SJCRH30 (cell line): Measurements from ENCODE around the gene LSM2. TPM values are rescaled to one million over a fixed set of nuclear protein-coding genes. Genes with fewer than 3 reads are reported as not detected.

Experiments used
- DNase-seq, 2 experiments: peaks; one replicate each; pipeline ENCODE4 v3.0.0-alpha.2; 2015 to 2020
- H3K27ac ChIP-seq: fragments of 250-450 bp; sonication (Bioruptor Pico); 2 replicates; pipeline ENCODE4 v1.5.1; 2020; ENCODE audit warnings: mild to moderate bottlenecking, moderate library complexity
- H3K27me3 ChIP-seq: fragments of 250-450 bp; sonication (Bioruptor Pico); 2 replicates; pipeline ENCODE4 v1.5.1; 2020; ENCODE audit warnings: mild to moderate bottlenecking, moderate library complexity
- H3K36me3 ChIP-seq: fragments of 250-450 bp; sonication (Bioruptor Pico); 2 replicates; pipeline ENCODE4 v1.5.1; 2020; ENCODE audit warnings: mild to moderate bottlenecking, moderate library complexity
- H3K4me1 ChIP-seq: fragments of 250-450 bp; sonication (Bioruptor Pico); 2 replicates; pipeline ENCODE4 v1.5.1; 2020; ENCODE audit warnings: mild to moderate bottlenecking, moderate library complexity
- H3K4me3 ChIP-seq: fragments of 250-450 bp; sonication (Bioruptor Pico); 2 replicates; pipeline ENCODE4 v1.5.1; 2020; ENCODE audit warnings: mild to moderate bottlenecking, moderate library complexity
- H3K9me3 ChIP-seq: fragments of 250-450 bp; sonication (Bioruptor Pico); replicated peaks from 2 replicates; pipeline ENCODE4 v1.5.1; 2020; ENCODE audit warnings: mild to moderate bottlenecking, moderate library complexity
- total RNA-seq: library from RNA; depleted of rRNA; stranded (reverse); fragments of >200 nt; shearing (Covaris generic); gene quantifications from 2 replicates; pipeline ENCODE4 v1.2.3, GENCODE V29; 2014

LSM2 gene
- total RNA-seq, 1 experiment from 2014 or later = 90.1 TPM

GRCh38 chr6:31778999-31779885, 27.5 kb downstream of the LSM2 start:
- Histone ChIP-seq H3K4me3 (no peak overlapping the region), H3K27ac (no peak overlapping the region), H3K36me3 (peaks cover 26% of the 10 kb centered on the region), H3K4me1 (peaks cover 3% of the 10 kb centered on the region; the same call in 1 of the 2 replicates), H3K9me3 (no peaks in the 10 kb centered on the region), H3K27me3 (no peaks in the 10 kb centered on the region)
- DNase-seq = no peak

- Histone ChIP-seq H3K4me1 (peaks cover 3% of the 10 kb centered on the region; the same call in 1 of the 2 replicates), H3K9me3 (no peaks in the 10 kb centered on the region), H3K27me3 (no peaks in the 10 kb centered on the region), H3K36me3 (peaks cover 22% of the 10 kb centered on the region), H3K4me3 (no peak overlapping the region), H3K27ac (no peak overlapping the region)
- no peak for DNase-seq
These were observed 28.6 kb downstream of the LSM2 start for GRCh38 chr6:31778193-31778592.

GRCh38 chr6:31777667-31778050, 29.1 kb downstream of the LSM2 start:
- H3K9me3 ChIP-seq = no peaks in the 10 kb centered on the region
- peaks cover 18% of the 10 kb centered on the region for H3K36me3 ChIP-seq
- no peak overlapping the region for H3K27ac ChIP-seq
- no peak for DNase-seq
- no peaks in the 10 kb centered on the region for H3K27me3 ChIP-seq
- H3K4me1 ChIP-seq = peaks cover 3% of the 10 kb centered on the region; the same call in 1 of the 2 replicates
- H3K4me3 ChIP-seq = no peak overlapping the region

- H3K27ac ChIP-seq = no peak within 1 kb of the TSS
- peaks cover 3% of the 10 kb centered on the region; the same call in 1 of the 2 replicates for H3K4me1 ChIP-seq
- H3K4me3 ChIP-seq = no peak within 1 kb of the TSS
- no peaks in the 10 kb centered on the region for H3K27me3 ChIP-seq
- no peaks in the 10 kb centered on the region for H3K9me3 ChIP-seq
- peak; percentile 45 to 51 for DNase-seq
- peaks cover 15% of the 10 kb centered on the region for H3K36me3 ChIP-seq
These were observed 29.6 kb downstream of the LSM2 start, which contains the start of gene VWA7 for GRCh38 chr6:31776989-31777666. Gene VWA7 (minus strand): TSS chr6:31777328. CDS start chr6:31776779, 549 bp downstream.

GRCh38 chr6:31776485-31776988, 30.2 kb downstream of the LSM2 start:
- Histone ChIP-seq H3K27ac (no peak overlapping the region), H3K36me3 (peaks cover 15% of the 10 kb centered on the region), H3K4me1 (peaks cover 3% of the 10 kb centered on the region; the same call in 1 of the 2 replicates), H3K27me3 (no peaks in the 10 kb centered on the region), H3K9me3 (no peaks in the 10 kb centered on the region), H3K4me3 (no peak overlapping the region)
- no peak for DNase-seq

GRCh38 chr6:31775633-31776484, 30.9 kb downstream of the LSM2 start:
- Histone ChIP-seq H3K36me3 (peaks cover 10% of the 10 kb centered on the region), H3K9me3 (no peaks in the 10 kb centered on the region), H3K4me3 (no peak overlapping the region), H3K27me3 (no peaks in the 10 kb centered on the region), H3K27ac (no peak overlapping the region), H3K4me1 (peaks cover 3% of the 10 kb centered on the region; the same call in 1 of the 2 replicates)
- DNase-seq = no peak

- peaks cover 3% of the 10 kb centered on the region for H3K36me3 ChIP-seq
- no peak overlapping the region for H3K27ac ChIP-seq
- no peaks in the 10 kb centered on the region for H3K9me3 ChIP-seq
- H3K4me1 ChIP-seq = peaks cover 3% of the 10 kb centered on the region; the same call in 1 of the 2 replicates
- DNase-seq = no peak
- no peak overlapping the region for H3K4me3 ChIP-seq
- H3K27me3 ChIP-seq = no peaks in the 10 kb centered on the region
These were observed 31.6 kb downstream of the LSM2 start for GRCh38 chr6:31775184-31775583.

GRCh38 chr6:31771992-31772358, 34.8 kb downstream of the LSM2 start:
- no peaks in the 10 kb centered on the region for H3K27me3 ChIP-seq
- no peak overlapping the region for H3K27ac ChIP-seq
- no peaks in the 10 kb centered on the region for H3K36me3 ChIP-seq
- no peaks in the 10 kb centered on the region for H3K9me3 ChIP-seq
- no peak overlapping the region for H3K4me3 ChIP-seq
- no peak for DNase-seq
- peaks cover 2% of the 10 kb centered on the region; the same call in 1 of the 2 replicates for H3K4me1 ChIP-seq

GRCh38 chr6:31770860-31771259, 35.9 kb downstream of the LSM2 start:
- DNase-seq = no peak
- Histone ChIP-seq H3K4me3 (no peak overlapping the region), H3K27ac (no peak overlapping the region), H3K9me3 (no peaks in the 10 kb centered on the region), H3K36me3 (no peaks in the 10 kb centered on the region), H3K27me3 (no peaks in the 10 kb centered on the region), H3K4me1 (no peaks in the 10 kb centered on the region)

GRCh38 chr6:31769684-31770371, 36.9 kb downstream of the LSM2 start:
- no peaks in the 10 kb centered on the region for H3K9me3 ChIP-seq
- no peak overlapping the region for H3K27ac ChIP-seq
- H3K4me3 ChIP-seq = no peak overlapping the region
- DNase-seq = peak; percentile 68 to 80
- H3K36me3 ChIP-seq = no peaks in the 10 kb centered on the region
- H3K27me3 ChIP-seq = no peaks in the 10 kb centered on the region
- H3K4me1 ChIP-seq = no peaks in the 10 kb centered on the region

GRCh38 chr6:31768363-31769257, 38.2 kb downstream of the LSM2 start:
- Histone ChIP-seq H3K9me3 (no peaks in the 10 kb centered on the region), H3K27me3 (no peaks in the 10 kb centered on the region), H3K4me1 (no peaks in the 10 kb centered on the region), H3K36me3 (no peaks in the 10 kb centered on the region), H3K27ac (no peak overlapping the region), H3K4me3 (no peak overlapping the region)
- no peak for DNase-seq

- Histone ChIP-seq H3K9me3 (no peaks in the 10 kb centered on the region), H3K27ac (no peak overlapping the region), H3K36me3 (no peaks in the 10 kb centered on the region), H3K4me1 (peaks cover 4% of the 10 kb centered on the region; the same call in 1 of the 2 replicates), H3K4me3 (no peak overlapping the region), H3K27me3 (no peaks in the 10 kb centered on the region)
- DNase-seq = no peak
These were observed 39.6 kb downstream of the LSM2 start for GRCh38 chr6:31767096-31767645.
